IMR-90 (cell line): ENCODE measurements around the gene OR5H6. TPM values are rescaled to one million over a fixed set of nuclear protein-coding genes. Genes with fewer than 3 reads are reported as not detected.

Experiments
- ATAC-seq: fragments of 200-7000 bp; cut with Tn5 transposase; 2 replicates; pipeline ENCODE4 v1.9.1; 2020; ENCODE audit warnings: low read depth, mild to moderate bottlenecking, moderate library complexity
- BruUV-seq: library from RNA; stranded (reverse); fragments of 400-500 nt; replicated peaks from 2 replicates; lab custom pipeline; 2021; lab: Mats Ljungman, UMichigan
- CTCF ChIA-PET: fragments of 300-600 bp; formaldehyde crosslinking; extraction: SDS; loops from one replicate; lab custom pipeline; 2021; ENCODE audit warnings: antibody characterized with exemption; lab: Yijun Ruan, JAX
- POLR2A ChIA-PET: fragments of 300-600 bp; sonication (Branson Sonifier 250); formaldehyde crosslinking; loops from one replicate; lab custom pipeline; 2022; ENCODE audit warnings: antibody characterized with exemption; ENCODE audit not compliant: unreplicated experiment; lab: Charles Lee
- DNase-seq: peaks from one replicate; pipeline ENCODE4 v3.0.0; 2013
- H2AFZ ChIP-seq: replicated peaks from 2 replicates; pipeline ENCODE3; 2013; ENCODE audit warnings: low read length, mild to moderate bottlenecking; ENCODE audit not compliant: poor library complexity
- H2AK5ac ChIP-seq: 2 replicates; pipeline ENCODE4 v1.6.1; 2013; ENCODE audit warnings: low read depth, low read length, inconsistent platforms
- H2AK9ac ChIP-seq: replicated peaks from 2 replicates; pipeline ENCODE3; 2013; ENCODE audit warnings: mild to moderate bottlenecking, low read depth, low read length, moderate library complexity; ENCODE audit not compliant: poor library complexity
- H2BK120ac ChIP-seq: 2 replicates; pipeline ENCODE4 v1.6.1; 2013; ENCODE audit warnings: low read depth, low read length, inconsistent platforms
- H2BK15ac ChIP-seq: 3 replicates; pipeline ENCODE4 v1.6.1; 2013; ENCODE audit warnings: low read depth, low read length, inconsistent platforms
- H2BK20ac ChIP-seq: 2 replicates; pipeline ENCODE4 v1.6.1; 2013; ENCODE audit warnings: low read depth, mild to moderate bottlenecking, inconsistent platforms, low read length, moderate library complexity
- H2BK5ac ChIP-seq: 2 replicates; pipeline ENCODE4 v1.6.1; 2013; ENCODE audit warnings: mild to moderate bottlenecking, low read depth, low read length, inconsistent platforms; ENCODE audit not compliant: poor library complexity, severe bottlenecking
- H3K14ac ChIP-seq: replicated peaks from 2 replicates; pipeline ENCODE4 v1.6.1; 2013; ENCODE audit warnings: low read depth, low read length, inconsistent platforms
- H3K18ac ChIP-seq: 2 replicates; pipeline ENCODE4 v1.6.1; 2013; ENCODE audit warnings: low read depth, low read length, control low read depth
- H3K23ac ChIP-seq: 2 replicates; pipeline ENCODE4 v1.6.1; 2013; ENCODE audit warnings: low read depth, low read length, inconsistent platforms
- H3K27ac ChIP-seq: 2 replicates; pipeline ENCODE4 v1.5.1; 2013; ENCODE audit warnings: mild to moderate bottlenecking, control low read depth, low read length; ENCODE audit not compliant: insufficient read depth
- H3K27me3 ChIP-seq: 2 replicates; pipeline ENCODE4 v1.6.1; 2013; ENCODE audit warnings: low read length; ENCODE audit not compliant: control insufficient read depth, insufficient read depth
- H3K36me3 ChIP-seq: 2 replicates; pipeline ENCODE4 v1.6.1; 2013; ENCODE audit warnings: low read length, mixed read lengths; ENCODE audit not compliant: control insufficient read depth, insufficient read depth
- H3K4ac ChIP-seq: 2 replicates; pipeline ENCODE4 v1.6.1; 2013; ENCODE audit warnings: low read depth, low read length, inconsistent platforms
- H3K4me1 ChIP-seq: 2 replicates; pipeline ENCODE4 v1.6.1; 2013; ENCODE audit warnings: low read length, mixed read lengths; ENCODE audit not compliant: control insufficient read depth, insufficient read depth
- H3K4me2 ChIP-seq: 2 replicates; pipeline ENCODE4 v1.6.1; 2013; ENCODE audit warnings: low read depth, mild to moderate bottlenecking, control low read depth, low read length, moderate library complexity
- H3K4me3 ChIP-seq: 2 replicates; pipeline ENCODE4 v1.5.1; 2013; ENCODE audit warnings: low read depth, mild to moderate bottlenecking, control low read depth, low read length, moderate library complexity; ENCODE audit not compliant: insufficient read depth
- H3K56ac ChIP-seq: 2 replicates; pipeline ENCODE4 v1.6.1; 2013; ENCODE audit warnings: low read length, inconsistent platforms; ENCODE audit not compliant: insufficient read depth; ENCODE audit errors: extremely low read depth
- H3K79me1 ChIP-seq, 2 experiments: 2 replicates each; pipeline ENCODE4 v1.6.1; 2013; ENCODE audit warnings: low read length in 2 of 2, inconsistent platforms in 1 of 2, low read depth in 1 of 2
- H3K9ac ChIP-seq: 2 replicates; pipeline ENCODE4 v1.6.1; 2013; ENCODE audit warnings: low read depth, low read length, control low read depth
- H3K9me1 ChIP-seq: 2 replicates; pipeline ENCODE4 v1.6.1; 2013; ENCODE audit warnings: low read length, inconsistent platforms; ENCODE audit not compliant: insufficient read depth
- H3K9me3 ChIP-seq: 2 replicates; pipeline ENCODE4 v1.6.1; 2013; ENCODE audit warnings: low read length; ENCODE audit not compliant: control insufficient read depth, insufficient read depth
- H4K20me1 ChIP-seq: 2 replicates; pipeline ENCODE4 v1.6.1; 2013; ENCODE audit warnings: low read length, inconsistent platforms; ENCODE audit not compliant: insufficient read depth
- H4K5ac ChIP-seq: 2 replicates; pipeline ENCODE4 v1.6.1; 2013; ENCODE audit warnings: mild to moderate bottlenecking, low read depth, low read length, control low read depth
- H4K8ac ChIP-seq, 2 experiments: 2 replicates each; pipeline ENCODE4 v1.6.1; 2013; ENCODE audit warnings: low read depth in 2 of 2, low read length in 2 of 2, control low read depth in 1 of 2, inconsistent platforms in 1 of 2
- H4K91ac ChIP-seq: 2 replicates; pipeline ENCODE4 v1.6.1; 2013; ENCODE audit warnings: low read depth, low read length, inconsistent platforms; ENCODE audit not compliant: insufficient read depth
- BHLHE40 ChIP-seq: fragments of 150-350 bp; IDR thresholded peaks from 2 replicates; pipeline ENCODE4 v1.6.1; 2016; ENCODE audit warnings: mild to moderate bottlenecking, low read depth, low read length
- CEBPB ChIP-seq: IDR thresholded peaks from 2 replicates; pipeline ENCODE4 v1.6.1; 2012; ENCODE audit warnings: low read depth, low read length, improper control_type of control experiment
- CHD1 ChIP-seq: IDR thresholded peaks from 2 replicates; pipeline ENCODE4 v1.6.1; 2012; ENCODE audit warnings: low read depth, low read length, improper control_type of control experiment
- FOS ChIP-seq: fragments of 150-350 bp; IDR thresholded peaks from 2 replicates; pipeline ENCODE4 v1.6.1; 2016; ENCODE audit warnings: low read depth, low read length
- MAFK ChIP-seq: IDR thresholded peaks from 2 replicates; pipeline ENCODE4 v1.6.1; 2012; ENCODE audit warnings: low read depth, low read length, improper control_type of control experiment
- MAZ ChIP-seq: IDR thresholded peaks from 2 replicates; pipeline ENCODE4 v1.6.1; 2012; ENCODE audit warnings: low read depth, mild to moderate bottlenecking, low read length, improper control_type of control experiment, moderate library complexity, borderline replicate concordance
- MXI1 ChIP-seq: IDR thresholded peaks from 2 replicates; pipeline ENCODE4 v1.6.1; 2012; ENCODE audit warnings: low read depth, mild to moderate bottlenecking, low read length, moderate library complexity, borderline replicate concordance
- NFE2L2 ChIP-seq: fragments of 150-350 bp; IDR thresholded peaks from 2 replicates; pipeline ENCODE4 v1.6.1; 2016; ENCODE audit warnings: low read depth, mild to moderate bottlenecking, low read length
- POLR2A ChIP-seq: IDR thresholded peaks from 2 replicates; pipeline ENCODE4 v1.6.1; 2012; ENCODE audit warnings: mild to moderate bottlenecking, low read depth, low read length
- RAD21 ChIP-seq: IDR thresholded peaks from 2 replicates; pipeline ENCODE4 v1.6.1; 2012; ENCODE audit warnings: low read length, improper control_type of control experiment
- RCOR1 ChIP-seq: IDR thresholded peaks from 2 replicates; pipeline ENCODE4 v1.6.1; 2012; ENCODE audit warnings: mild to moderate bottlenecking, low read length, improper control_type of control experiment; ENCODE audit not compliant: insufficient replicate concordance
- RFX5 ChIP-seq: IDR thresholded peaks from 2 replicates; pipeline ENCODE4 v1.8.0; 2012; ENCODE audit warnings: low read depth, mild to moderate bottlenecking, low read length, moderate library complexity
- SMC3 ChIP-seq: fragments of 150-350 bp; IDR thresholded peaks from 2 replicates; pipeline ENCODE4 v1.6.1; 2016; ENCODE audit warnings: low read depth, mild to moderate bottlenecking, antibody characterized with exemption, low read length, moderate library complexity
- WGBS, 2 experiments: methylation state at CpG; one replicate each; pipeline versions ENCODE4 v1.1.5 to v1.1.7; 2013; ENCODE audit warnings: missing lambda C conversion rate in 2 of 2; ENCODE audit not compliant: insufficient read length in 1 of 2; ENCODE audit errors: extremely low coverage in 2 of 2; 5-methylcytosine and 5-hydroxymethylcytosine counted together
- dilution Hi-C: fragments of 300-500 bp; cut with HindIII; formaldehyde crosslinking; loops from one replicate; pipeline ENCODE4 v1.14.3; 2018; ENCODE audit warnings: low sequenced_read_pairs; ENCODE audit not compliant: unreplicated experiment
- in situ Hi-C: fragments of 300-500 bp; cut with MboI; formaldehyde crosslinking; loops from 3 replicates; pipeline ENCODE4 v1.14.3; 2019; ENCODE audit warnings: low sequenced_read_pairs, inconsistent platforms, mixed read lengths
- intact Hi-C: fragments of 100-400 bp; cut with micrococcal nuclease; formaldehyde crosslinking; loops from 2 replicates; pipeline ENCODE4 v1.10.0; 2022
- polyA plus RNA-seq, 3 experiments: library from polyadenylated mRNA; depleted of rRNA; stranded (reverse); fragments of >200 nt; gene quantifications; 2 replicates each; pipeline ENCODE4 v1.2.3, GENCODE V29; 2012; ENCODE audit warnings: low replicate concordance in 1 of 3
- total RNA-seq: library from RNA; depleted of rRNA; stranded (reverse); fragments of >200 nt; gene quantifications from 2 replicates; pipeline ENCODE4 v1.2.3, GENCODE V29; 2012
- TF ChIP-seq, protein P1 (sequence below): conservative IDR thresholded peaks from 2 replicates; pipeline ENCODE4 v1.5.1; 2012; ENCODE audit warnings: mild to moderate bottlenecking, low read depth, low read length, improper control_type of control experiment
- TF ChIP-seq, protein P2 (sequence below): fragments of 150-350 bp; IDR thresholded peaks from 2 replicates; pipeline ENCODE4 v1.6.1; 2017; ENCODE audit warnings: mild to moderate bottlenecking, antibody characterized with exemption, low read length, low read depth
- TF ChIP-seq, protein P3 (sequence below): fragments of 150-350 bp; IDR thresholded peaks from 2 replicates; pipeline ENCODE4 v1.6.1; 2016; ENCODE audit warnings: low read depth, mild to moderate bottlenecking, low read length, moderate library complexity, borderline replicate concordance

Gene OR5H6
- total and polyA plus RNA-seq, 2 of the 4 experiments (the other 2 are of a cell fraction), result not detected

DNA sequence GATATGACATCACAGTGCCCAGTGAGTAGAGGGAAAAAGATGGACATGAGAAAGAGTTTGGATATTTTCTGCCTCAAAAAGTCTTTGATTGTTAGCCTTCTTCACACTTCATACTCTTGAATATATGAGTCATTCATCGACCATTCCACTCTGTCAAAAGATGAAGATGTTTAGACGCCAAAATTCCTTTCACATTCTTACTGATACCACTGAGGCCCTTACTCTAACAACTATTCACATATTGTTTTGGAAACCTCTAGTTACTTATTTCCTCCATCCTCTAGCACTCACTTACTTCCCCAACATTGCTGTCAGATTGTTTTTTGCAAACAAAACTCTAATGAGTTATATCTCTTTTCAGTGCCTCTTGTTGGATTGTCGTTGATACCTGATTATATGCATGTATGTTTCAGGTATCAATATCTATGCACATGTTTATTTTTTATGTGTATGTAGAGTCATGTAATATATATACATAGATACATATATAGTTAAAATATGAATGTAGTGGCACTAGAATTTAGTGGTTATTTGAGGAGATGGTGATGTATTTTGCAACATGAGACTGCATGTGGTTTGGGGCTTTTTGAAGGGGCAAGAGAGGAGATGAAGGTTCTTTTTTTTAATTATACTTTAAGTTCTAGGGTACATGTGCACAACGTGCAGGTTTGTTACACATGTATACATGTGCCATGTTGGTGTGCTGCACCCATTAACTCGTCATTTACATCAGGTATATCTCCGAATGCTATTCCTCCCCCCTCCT is 40.0 kb upstream of the OR5H6 start:
- H3K4me1 ChIP-seq, result no peaks in the 10 kb centered on the region
- no peak overlapping the region for H3K4me2 ChIP-seq
- BruUV-seq, result no TSS peak
- no peaks in the 10 kb centered on the region for H4K20me1 ChIP-seq
- H3K9me1 ChIP-seq, result no peaks in the 10 kb centered on the region
- H4K91ac ChIP-seq, result no peak overlapping the region
- H2AFZ ChIP-seq, result no peak overlapping the region
- no peaks in the 10 kb centered on the region for H3K9me3 ChIP-seq
- no CpG with 5 or more reads among the region's 6 CpGs for WGBS, 2 experiments
- dilution Hi-C loops (no loop called here), in situ Hi-C loops (no loop called here), intact Hi-C loops (no loop called here)
- CTCF ChIA-PET, result no interaction called here
- H3K27ac ChIP-seq, result no peak overlapping the region
- POLR2A ChIA-PET, result no interaction called here
- H3K79me1 ChIP-seq, result no peaks in the 10 kb centered on the region
- no peaks in the 10 kb centered on the region for H3K27me3 ChIP-seq
- TF ChIP-seq RAD21 (no peak), CEBPB (no peak), RCOR1 (no peak), FOS (no peak), RFX5 (no peak), NFE2L2 (no peak), SMC3 (no peak), CHD1 (no peak), POLR2A (no peak), MAFK (no peak), MXI1 (no peak), MAZ (no peak), BHLHE40 (no peak)
- TF ChIP-seq, protein P1, sequence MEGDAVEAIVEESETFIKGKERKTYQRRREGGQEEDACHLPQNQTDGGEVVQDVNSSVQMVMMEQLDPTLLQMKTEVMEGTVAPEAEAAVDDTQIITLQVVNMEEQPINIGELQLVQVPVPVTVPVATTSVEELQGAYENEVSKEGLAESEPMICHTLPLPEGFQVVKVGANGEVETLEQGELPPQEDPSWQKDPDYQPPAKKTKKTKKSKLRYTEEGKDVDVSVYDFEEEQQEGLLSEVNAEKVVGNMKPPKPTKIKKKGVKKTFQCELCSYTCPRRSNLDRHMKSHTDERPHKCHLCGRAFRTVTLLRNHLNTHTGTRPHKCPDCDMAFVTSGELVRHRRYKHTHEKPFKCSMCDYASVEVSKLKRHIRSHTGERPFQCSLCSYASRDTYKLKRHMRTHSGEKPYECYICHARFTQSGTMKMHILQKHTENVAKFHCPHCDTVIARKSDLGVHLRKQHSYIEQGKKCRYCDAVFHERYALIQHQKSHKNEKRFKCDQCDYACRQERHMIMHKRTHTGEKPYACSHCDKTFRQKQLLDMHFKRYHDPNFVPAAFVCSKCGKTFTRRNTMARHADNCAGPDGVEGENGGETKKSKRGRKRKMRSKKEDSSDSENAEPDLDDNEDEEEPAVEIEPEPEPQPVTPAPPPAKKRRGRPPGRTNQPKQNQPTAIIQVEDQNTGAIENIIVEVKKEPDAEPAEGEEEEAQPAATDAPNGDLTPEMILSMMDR, result no peak
- TF ChIP-seq, protein P2, sequence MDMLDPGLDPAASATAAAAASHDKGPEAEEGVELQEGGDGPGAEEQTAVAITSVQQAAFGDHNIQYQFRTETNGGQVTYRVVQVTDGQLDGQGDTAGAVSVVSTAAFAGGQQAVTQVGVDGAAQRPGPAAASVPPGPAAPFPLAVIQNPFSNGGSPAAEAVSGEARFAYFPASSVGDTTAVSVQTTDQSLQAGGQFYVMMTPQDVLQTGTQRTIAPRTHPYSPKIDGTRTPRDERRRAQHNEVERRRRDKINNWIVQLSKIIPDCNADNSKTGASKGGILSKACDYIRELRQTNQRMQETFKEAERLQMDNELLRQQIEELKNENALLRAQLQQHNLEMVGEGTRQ, result no peak
- TF ChIP-seq, protein P3, sequence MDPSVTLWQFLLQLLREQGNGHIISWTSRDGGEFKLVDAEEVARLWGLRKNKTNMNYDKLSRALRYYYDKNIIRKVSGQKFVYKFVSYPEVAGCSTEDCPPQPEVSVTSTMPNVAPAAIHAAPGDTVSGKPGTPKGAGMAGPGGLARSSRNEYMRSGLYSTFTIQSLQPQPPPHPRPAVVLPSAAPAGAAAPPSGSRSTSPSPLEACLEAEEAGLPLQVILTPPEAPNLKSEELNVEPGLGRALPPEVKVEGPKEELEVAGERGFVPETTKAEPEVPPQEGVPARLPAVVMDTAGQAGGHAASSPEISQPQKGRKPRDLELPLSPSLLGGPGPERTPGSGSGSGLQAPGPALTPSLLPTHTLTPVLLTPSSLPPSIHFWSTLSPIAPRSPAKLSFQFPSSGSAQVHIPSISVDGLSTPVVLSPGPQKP, result no peak
- H3K14ac ChIP-seq, result no peak overlapping the region
- H2AK9ac ChIP-seq, result no peak overlapping the region
- no peak overlapping the region for H3K4ac ChIP-seq
- DNase-seq, result no peak
- H2BK15ac ChIP-seq, result no peak overlapping the region
- H3K4me3 ChIP-seq, result no peak overlapping the region
- H2AK5ac ChIP-seq, result no peak overlapping the region
- no peak for ATAC-seq
- no peak overlapping the region for H3K56ac ChIP-seq
- no peak overlapping the region for H2BK5ac ChIP-seq
- H2BK120ac ChIP-seq, result no peak overlapping the region
- H2BK20ac ChIP-seq, result no peak overlapping the region
- no peak overlapping the region for H3K18ac ChIP-seq
- H3K9ac ChIP-seq, result no peak overlapping the region
- no peak overlapping the region for H4K8ac ChIP-seq
- H4K5ac ChIP-seq, result no peak overlapping the region
- H3K36me3 ChIP-seq, result no peaks in the 10 kb centered on the region
- no peak overlapping the region for H3K23ac ChIP-seq
